Prostate gland (tissue), 2 donors: Measurements from ENCODE around the gene TOX3. TPM values are rescaled to one million over a fixed set of nuclear protein-coding genes. Genes with fewer than 3 reads are reported as not detected.

Experiments
- DNase-seq: peaks from one replicate; pipeline ENCODE4 v3.0.0-alpha.2; 2019; ENCODE audit warnings: low spot score
- H3K27ac ChIP-seq, 2 donors: fragments of 200-600 bp; sonication (generic); 2 replicates each; pipeline ENCODE4 v1.5.1; 2017 to 2019
- H3K27me3 ChIP-seq: fragments of 200-600 bp; sonication (generic); replicated peaks from 2 replicates; pipeline ENCODE4 v1.5.1; 2019; ENCODE audit not compliant: insufficient read depth
- H3K36me3 ChIP-seq, 2 donors: fragments of 200-600 bp; sonication (generic); 1 replicate in 1 of 2; 2 replicates in 1 of 2; pipeline versions ENCODE4 v1.5.1 to v1.8.1; 2017 to 2019
- H3K4me1 ChIP-seq: fragments of 200-600 bp; sonication (generic); replicated peaks from 2 replicates; pipeline ENCODE4 v1.5.1; 2019
- H3K4me3 ChIP-seq, 2 donors: fragments of 200-600 bp; sonication (generic); 2 replicates each; pipeline ENCODE4 v1.5.1; 2017 to 2019
- H3K9me3 ChIP-seq: fragments of 200-600 bp; sonication (generic); 2 replicates; pipeline ENCODE4 v1.5.1; 2017
- CTCF ChIP-seq, 4 experiments: fragments of 200-600 bp in 2 of 4; fragments of 450-650 bp in 2 of 4; sonication (generic) in 2 of 4; IDR thresholded peaks; 1 replicate in 3 of 4; 2 replicates in 1 of 4; pipeline ENCODE4 v1.5.1; 2016 to 2019; ENCODE audit warnings: antibody characterized with exemption in 4 of 4, mild to moderate bottlenecking in 2 of 4, moderate library complexity in 2 of 4
- POLR2A ChIP-seq: fragments of 450-650 bp; IDR thresholded peaks from one replicate; pipeline ENCODE4 v1.6.1; 2016; ENCODE audit warnings: antibody characterized with exemption, mild to moderate bottlenecking
- POLR2AphosphoS5 ChIP-seq: sonication (generic); formaldehyde crosslinking; IDR thresholded peaks from one replicate; pipeline ENCODE4 v1.6.1; 2017; ENCODE audit warnings: antibody characterized with exemption
- WGBS: methylation state at CpG from one replicate; pipeline ENCODE4 v1.1.5; 2018; 5-methylcytosine and 5-hydroxymethylcytosine counted together
- intact Hi-C: fragments of 100-400 bp; cut with DNase I; formaldehyde crosslinking; loops from one replicate; pipeline ENCODE4 v1.14.2; 2022
- total RNA-seq, 2 donors: library from RNA; depleted of rRNA; stranded (reverse); fragments of >200 nt; gene quantifications; one replicate each; pipeline ENCODE4 v1.1.0, GENCODE V29; 2016

Gene TOX3
- total RNA-seq, 2 donors from 2014 or later, result 0.57 to 1.7 TPM

- TF ChIP-seq CTCF (IDR thresholded peaks at IDR 0.05) (no peak), POLR2AphosphoS5 (no peak), POLR2A (no peak)
These were observed 148.9 kb downstream of the TOX3 start for GRCh38 chr16:52398021-52398420.

GRCh38 chr16:52393448-52393847 is 153.5 kb downstream of the TOX3 start:
- WGBS, result 96% methylated on average over 3 of the region's 3 CpGs
- H3K27ac ChIP-seq, result no peak overlapping the region
- H3K9me3 ChIP-seq, result no peaks in the 10 kb centered on the region
- H3K36me3 ChIP-seq, result no peaks in the 10 kb centered on the region
- intact Hi-C loops, result no loop called here
- H3K4me1 ChIP-seq, result no peaks in the 10 kb centered on the region
- TF ChIP-seq CTCF (IDR thresholded peaks at IDR 0.05) (no peak), POLR2AphosphoS5 (no peak), POLR2A (no peak)
- H3K4me3 ChIP-seq, result no peak overlapping the region
- no peaks in the 10 kb centered on the region for H3K27me3 ChIP-seq
- no peak for DNase-seq

More at GRCh38 chr16:52398021-52398420, 148.9 kb downstream of the TOX3 start:
- H3K27me3 ChIP-seq, result no peaks in the 10 kb centered on the region
- no peak overlapping the region for H3K4me3 ChIP-seq
- no peaks in the 10 kb centered on the region for H3K9me3 ChIP-seq
- no peak overlapping the region for H3K27ac ChIP-seq
- intact Hi-C loops, result no loop called here
- H3K4me1 ChIP-seq, result no peaks in the 10 kb centered on the region
- 89% methylated on average over 1 of the region's 1 CpG for WGBS
- DNase-seq, result no peak
- H3K36me3 ChIP-seq, result no peaks in the 10 kb centered on the region

- no peak for TF ChIP-seq POLR2A
- no peak for TF ChIP-seq POLR2AphosphoS5
- TF ChIP-seq CTCF (IDR thresholded peaks at IDR 0.05), result no peak
- H3K9me3 ChIP-seq, result no peaks in the 10 kb centered on the region
- DNase-seq, result no peak
- no peaks in the 10 kb centered on the region for H3K27me3 ChIP-seq
- H3K36me3 ChIP-seq, result no peaks in the 10 kb centered on the region
- H3K4me3 ChIP-seq, result no peak overlapping the region
- no peaks in the 10 kb centered on the region for H3K4me1 ChIP-seq
- H3K27ac ChIP-seq, result no peak overlapping the region
- 98% methylated on average over 1 of the region's 1 CpG for WGBS
- intact Hi-C loops, result no loop called here
These were observed 157.9 kb downstream of the TOX3 start for GRCh38 chr16:52389045-52389444.
